SIG-M5 treated with dmso at 0.1 percent for 504 hours (cell line): ENCODE results near the gene DIP2C.
"Not testable (repeated sequence)": the region's sequence is repeated elsewhere in the genome, so short reads cannot be mapped to it uniquely, and the experiment has no call there.

Experiments used
- DNase-seq: peaks from one replicate; lab custom pipeline; 2025; ENCODE audit not compliant: unreplicated experiment; lab: John Stamatoyannopoulos, UW

DIP2C gene

DNA sequence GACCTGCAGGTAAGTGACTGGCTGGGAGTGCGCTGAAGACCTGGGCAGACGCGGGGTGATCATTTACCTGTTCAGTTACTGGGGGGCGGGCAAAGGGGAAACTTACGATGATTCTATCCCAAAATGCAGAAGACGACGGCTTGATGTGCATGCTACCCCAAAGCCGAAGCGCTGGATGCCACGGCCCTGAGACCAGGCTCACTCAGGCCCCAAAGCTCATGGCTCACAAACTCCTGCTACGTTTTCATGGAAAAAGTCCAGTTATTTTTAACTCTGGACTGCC is 200.6 kb downstream of the DIP2C start:
- DNase-seq, result no peak

DNA sequence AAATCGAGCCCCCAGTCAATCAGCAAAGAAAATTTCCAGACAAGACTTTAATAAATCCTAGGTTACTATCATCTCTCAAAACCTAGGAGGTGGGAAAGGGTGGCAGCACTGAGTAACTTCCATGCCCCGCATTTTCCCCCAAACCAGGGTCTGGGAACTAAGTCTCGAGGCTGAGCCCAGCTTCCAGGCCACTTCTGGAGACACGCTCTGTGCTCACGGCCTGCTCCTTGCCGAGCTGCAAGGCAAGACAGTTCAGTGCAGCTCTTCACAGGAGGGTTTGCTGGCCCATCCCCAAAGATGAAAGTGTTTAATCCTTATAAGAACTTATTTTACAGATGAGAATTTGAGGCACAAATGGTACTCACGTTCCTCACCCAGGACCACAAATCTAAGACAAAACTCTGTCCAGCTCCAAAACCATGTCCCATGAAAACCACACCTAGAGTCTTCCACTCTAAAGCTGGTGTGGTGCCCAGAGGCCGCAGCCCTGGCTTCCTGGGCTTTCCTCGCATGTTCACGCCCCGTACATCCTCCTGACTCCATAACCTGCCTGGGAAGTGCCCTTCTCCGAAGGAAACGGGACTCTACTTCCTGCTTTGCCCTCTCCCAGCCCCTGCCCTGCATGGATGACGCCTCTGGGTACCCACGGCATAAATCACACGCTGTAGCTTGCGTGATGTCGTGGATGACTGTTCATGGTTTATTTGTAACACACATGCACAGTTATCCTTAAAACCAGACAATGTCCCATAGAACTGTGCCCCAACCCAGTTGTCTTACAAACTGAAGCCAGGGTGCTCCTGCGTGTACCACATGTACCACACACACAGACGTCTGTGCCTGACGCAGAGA is 201.2 kb downstream of the DIP2C start:
- DNase-seq, result no peak

DNA sequence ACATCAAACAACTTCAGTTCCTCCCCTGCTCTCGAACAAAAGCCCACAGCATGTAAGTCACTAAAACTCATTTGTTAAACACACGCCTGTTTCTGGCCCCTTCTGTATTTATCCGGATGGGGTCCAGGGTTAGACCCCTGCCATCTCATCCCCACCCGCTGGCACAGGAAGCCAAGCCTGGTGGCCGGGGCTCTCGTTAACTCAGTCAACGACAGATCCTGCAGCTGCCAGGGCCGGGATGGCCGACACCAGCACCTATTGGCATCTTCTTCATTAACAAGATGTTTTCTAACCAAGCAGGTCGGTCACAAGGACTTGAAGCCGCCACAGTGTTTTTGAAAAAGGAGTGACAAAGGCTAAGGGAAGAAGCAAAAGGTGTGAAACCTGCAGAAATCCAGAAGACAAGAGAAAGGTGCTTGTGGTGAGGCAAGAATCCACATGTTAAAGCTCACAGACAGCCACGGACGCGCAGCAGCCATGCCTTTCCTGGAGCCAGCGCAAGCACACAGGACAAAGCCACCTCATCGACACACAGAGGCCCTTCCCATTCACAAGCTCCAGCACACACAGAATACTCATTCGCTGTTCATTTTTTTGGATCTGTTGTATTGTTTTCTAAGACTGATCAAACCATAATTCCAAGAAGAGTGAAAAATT is 202.7 kb downstream of the DIP2C start:
- no peak for DNase-seq

DNA sequence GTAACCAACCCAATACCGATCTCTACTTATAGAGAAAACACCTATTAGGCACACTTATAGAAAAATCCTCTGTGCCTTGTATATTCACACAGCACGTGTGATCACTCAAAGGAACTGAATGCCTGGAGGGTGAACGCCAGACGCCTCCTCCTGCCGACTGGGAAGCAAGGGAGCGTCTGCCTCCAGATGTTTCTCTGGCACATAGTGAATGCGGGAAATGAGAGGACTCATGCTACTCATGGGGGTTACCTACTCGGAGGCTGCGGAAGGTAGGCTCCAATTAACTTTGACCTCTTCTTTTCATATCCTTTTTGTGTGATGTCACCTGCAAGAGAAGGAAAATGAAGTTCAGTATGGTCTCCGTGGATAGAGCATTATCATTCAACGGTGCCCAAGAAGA is 203.3 kb downstream of the DIP2C start:
- no peak for DNase-seq

DNA sequence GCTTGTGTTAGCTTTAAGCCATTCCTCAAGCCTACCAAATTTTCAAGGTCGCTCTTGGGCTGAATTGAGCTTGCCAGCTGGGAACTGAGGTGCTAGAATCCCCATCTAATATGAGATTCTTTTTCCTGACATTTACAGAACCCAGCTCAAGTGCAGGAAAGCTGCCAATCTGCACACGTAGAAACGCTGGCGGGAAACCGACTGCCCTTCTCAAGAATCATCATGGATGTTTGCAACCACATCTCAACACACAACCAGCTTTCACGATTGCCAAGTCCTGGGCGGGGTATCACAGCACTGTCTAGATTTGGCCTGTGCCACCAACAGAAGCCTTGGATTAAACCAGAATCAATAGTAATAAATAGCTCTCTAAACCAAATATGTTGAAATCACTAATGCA is 203.7 kb downstream of the DIP2C start:
- DNase-seq, result no peak

DNA sequence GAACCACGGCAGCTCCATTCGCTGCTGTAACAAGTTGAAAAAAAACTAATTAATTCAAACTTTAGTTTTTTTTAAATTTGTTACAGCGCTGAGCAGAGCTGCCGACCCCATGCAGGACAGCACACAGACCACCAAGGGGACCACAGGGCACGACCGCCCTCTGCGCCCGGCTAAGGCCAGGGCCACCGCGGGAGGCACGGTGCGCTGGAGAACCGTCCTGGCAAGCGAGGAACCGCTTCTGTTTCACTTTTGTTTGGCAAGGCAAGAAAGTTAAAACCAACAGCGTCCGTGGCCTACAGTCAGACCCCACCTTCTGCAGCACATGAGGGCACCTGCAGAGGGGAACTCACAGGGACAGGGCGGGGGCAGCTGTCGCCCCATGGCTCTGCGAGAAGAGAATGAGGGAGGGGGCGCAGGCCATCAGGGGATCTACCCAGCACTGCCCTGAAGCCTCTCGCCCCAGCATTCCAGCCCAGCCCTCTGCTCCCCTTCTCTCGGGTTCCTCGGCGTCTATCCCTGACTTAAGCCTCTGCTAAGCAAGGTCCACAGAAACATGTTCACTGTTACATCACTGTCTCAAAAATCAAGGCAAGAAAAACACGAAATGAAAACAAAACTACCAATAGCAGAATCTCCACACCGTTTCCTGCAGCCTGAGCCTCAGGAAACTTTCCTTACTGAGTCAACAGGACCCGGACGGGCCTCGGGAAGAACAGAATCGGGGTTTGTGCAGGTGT is 204.4 kb downstream of the DIP2C start:
- DNase-seq, result no peak

DNA sequence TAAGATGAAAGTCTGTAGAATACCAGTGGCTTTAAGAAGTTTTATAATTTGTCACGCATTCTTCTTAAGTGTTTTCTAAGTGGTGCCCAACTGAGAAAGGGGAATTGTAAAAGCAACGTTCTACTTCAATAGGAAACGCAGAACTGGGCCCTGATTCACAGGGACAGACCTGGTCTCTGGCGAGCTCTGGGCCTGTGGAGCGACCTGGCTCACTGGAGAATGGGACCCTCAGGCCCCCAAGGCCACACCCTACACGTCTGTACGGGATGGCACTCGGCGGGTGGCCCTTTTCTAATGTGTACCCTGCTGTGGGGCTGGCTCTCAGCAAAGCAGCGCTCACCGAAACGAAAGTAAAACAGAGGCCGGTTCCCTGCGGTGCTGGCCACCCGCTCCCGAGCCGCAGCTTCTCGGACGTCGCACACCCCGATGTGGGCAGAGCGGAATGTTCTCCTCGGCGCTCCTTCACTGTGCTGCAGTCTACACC is 205.0 kb downstream of the DIP2C start:
- no peak for DNase-seq

DNA sequence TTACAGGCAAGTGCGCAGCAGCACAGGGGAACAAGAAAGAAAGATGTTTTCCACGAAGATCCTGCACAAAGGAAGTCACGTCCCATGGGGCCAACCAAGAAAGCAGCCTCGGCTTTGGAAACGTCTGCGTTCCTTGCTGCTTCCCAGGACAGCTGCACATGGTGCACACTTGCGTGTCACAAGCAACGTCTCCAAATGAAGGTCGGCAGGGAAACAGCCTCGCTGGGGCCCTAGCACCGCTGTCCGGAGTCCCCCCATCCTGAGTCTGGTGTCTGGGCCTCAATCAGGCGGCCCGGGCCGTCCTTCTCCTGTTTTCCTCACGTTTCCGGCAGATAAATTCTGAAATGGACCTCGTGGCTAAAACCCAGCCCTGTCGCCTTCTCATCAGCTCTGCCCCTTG is 206.2 kb downstream of the DIP2C start:
- no peak for DNase-seq

DNA sequence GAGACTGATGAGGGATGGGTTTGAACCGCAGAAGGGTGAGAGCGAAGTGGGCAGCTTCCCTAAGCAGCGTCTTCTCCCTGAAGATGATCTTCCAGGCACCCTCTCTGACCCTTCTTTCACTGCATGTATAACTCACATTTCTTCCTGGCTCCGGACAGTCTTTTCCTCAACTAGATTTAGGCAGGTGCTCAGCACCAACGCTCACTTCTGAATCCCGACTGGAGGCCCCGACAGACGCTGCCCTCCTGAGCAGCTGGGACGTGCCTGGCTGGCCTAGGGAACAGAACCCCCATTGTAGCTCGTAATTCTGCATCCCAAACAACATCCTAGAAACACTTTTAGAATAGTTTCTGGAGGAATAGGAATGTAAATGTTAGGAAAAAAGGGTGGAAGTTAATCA is 206.6 kb downstream of the DIP2C start:
- no peak for DNase-seq

DNA sequence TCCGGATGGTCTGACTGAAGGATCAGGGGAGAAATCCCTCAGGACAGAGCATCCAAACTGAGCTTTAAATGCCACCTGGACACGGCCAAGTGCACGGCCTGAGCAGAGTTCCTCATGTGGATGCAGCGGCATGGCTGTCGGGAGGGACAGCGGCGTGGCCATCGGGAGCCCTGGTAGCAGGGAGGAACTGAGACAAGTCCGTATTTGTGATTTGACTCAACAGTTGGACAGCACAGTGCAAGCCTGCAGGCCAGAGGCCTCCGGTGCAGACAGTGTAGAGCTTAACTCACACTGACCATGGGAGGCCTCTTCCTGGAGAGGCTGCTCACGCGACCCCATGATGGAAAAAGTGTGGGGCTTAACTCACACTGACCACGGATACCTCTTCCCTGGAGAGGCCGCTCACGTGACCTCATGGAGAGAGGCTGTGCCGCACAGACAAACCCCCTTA is 207.4 kb downstream of the DIP2C start:
- no peak for DNase-seq

DNA sequence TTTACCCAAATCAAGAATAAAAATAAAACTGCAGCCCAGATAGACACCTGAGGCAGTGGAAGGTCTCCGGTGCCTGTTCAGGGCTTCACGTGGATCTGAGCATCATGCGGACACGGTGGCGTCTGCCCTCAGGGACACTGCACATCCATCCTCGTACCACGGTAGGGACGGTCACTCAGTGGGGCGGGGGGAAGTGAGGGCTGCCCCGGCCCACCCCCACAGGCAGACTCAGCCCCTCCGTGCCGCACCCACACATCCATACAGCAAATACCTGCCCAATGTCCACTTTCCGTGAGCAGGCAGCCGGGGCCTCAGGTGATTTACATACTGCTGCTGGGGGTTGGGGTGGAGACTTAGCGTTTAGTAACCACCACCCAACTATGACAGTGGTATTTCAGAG is 207.8 kb downstream of the DIP2C start:
- no peak for DNase-seq

DNA sequence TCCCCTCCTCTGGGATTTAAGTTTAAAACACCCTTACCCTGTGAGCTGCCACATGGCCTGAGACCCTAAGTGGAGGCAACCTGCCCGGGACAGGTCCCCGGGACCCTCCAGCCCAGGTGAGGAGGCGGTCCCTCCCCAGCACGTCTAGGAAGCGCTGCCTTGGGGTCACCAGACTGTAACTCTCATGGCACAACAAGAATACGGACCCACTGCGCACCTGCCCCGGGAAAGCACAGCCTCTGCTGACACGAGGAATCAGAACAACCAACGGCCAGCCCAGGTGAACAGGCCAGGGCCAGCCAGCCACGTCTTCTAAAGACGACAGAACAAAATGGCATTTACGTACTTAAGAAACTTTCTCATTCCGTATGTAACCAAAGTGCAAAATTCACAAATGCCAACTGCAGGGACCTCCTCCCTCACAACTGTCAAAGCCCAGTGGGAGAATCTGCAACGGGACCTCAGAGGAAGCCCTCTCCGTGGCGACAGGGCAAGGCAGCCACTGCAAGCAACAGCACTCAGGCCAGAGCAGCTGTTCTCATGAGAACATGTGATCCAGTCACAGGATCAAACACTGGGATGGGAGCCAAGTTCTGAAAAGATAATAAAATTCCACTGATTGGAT is 208.4 kb downstream of the DIP2C start:
- DNase-seq, result no peak

DNA sequence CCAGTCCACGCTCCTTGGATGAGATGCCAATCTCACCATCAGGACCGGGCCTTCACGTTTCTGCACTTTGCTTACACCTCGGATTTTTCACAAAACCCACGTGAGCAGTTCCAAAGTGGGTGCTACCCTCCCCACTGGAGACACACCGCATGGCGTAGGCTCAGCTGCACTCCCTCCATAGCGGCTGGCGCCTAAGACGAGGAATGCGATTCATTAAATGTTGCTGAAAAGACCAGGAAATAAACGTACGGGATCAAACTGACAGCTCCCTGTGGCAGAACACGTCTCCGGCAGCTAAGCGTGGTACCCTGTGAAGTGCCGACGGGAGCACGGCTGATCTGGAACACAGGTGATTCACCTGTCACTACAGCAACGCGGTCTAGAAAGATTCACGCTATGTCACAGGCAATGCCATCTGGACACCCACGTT is 209.0 kb downstream of the DIP2C start:
- DNase-seq, result no peak

DNA sequence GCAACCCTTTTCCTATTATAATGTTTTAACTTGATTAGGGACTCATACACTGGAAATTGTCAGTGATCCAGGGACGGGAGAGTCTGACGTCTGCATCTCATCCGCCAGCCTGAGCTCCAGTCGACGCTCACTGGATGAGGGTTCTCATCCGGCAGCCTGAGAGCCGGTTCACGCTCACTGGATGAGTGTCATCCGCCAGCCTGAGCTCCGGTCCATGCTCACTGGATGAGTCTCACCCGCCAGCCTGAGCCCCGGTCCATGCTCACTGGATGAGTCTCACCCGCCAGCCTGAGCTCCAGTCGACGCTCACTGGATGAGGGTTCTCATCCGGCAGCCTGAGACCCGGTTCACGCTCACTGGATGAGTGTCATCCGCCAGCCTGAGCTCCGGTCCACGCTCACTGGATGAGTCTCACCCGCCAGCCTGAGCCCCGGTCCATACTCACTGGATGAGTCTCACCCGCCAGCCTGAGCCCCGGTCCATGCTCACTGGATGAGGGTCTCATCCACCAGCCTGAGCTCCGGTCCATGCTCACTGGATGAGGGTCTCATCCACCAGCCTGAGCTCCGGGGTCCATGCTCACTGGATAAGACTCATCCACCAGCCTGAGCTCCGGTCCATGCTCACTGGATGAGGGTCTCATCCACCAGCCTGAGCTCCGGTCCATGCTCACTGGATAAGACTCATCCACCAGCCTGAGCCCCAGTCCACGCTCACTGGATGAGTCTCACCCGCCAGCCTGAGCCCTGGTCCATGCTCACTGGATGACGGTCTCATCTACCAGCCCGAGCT is 209.6 kb downstream of the DIP2C start:
- DNase-seq, result not testable (repeated sequence)

DNA sequence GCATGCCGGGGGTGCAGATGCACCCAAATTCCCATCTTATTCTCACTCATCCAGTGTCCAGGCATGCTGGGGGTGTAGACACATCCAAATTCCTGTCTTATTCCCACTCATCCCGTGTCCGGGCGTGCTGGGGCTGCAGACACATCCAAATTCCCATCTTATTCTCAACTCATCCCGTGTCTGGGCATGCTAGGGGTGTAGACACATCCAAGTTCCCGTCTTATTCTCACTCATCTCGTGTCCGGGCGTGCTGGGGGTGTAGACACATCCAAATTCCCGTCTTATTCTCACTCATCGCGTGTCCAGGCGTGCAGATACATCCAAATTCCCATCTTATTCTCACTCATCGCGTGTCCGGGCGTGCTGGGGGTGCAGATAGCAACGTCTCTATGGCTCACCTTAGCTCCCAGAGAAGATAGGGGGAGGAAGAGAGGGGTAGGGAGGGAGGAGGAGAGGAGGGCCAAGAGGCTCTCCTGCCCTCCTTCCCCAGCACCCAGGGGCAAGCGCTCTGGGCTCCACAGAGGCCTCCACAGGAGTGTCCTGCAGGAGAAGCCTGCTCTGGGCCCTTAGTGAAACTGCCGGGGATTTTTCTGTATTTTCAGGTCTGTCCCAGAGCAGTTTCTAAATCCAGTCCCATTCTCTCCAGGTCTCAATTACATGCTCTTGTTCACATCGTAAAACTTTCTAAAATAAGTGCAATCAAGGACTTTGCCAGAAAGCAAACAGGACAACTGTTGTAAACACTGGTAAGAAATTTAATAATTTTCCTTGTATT is 210.8 kb downstream of the DIP2C start:
- no peak for DNase-seq

DNA sequence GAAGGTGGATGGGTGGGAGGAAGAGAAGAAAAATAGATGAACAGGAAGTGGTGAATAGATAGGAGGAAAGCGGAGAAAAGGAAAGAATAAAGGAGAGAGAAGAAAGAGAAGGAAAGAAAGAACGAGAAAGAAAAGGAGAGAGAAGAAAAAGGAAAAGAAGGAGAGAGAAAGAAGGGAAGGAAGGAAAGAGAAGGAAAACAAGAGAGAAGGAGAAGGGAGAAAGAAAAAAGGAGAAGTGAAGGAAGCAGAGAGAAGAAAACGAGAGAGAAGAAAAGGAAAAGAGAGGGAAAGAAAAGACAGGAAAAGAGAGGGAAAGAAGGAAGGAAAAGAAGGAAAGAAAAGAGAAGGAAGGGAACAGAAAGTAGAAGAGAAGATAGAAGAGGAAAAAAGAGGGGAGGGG is 211.8 kb downstream of the DIP2C start:
- DNase-seq, result no peak

DNA sequence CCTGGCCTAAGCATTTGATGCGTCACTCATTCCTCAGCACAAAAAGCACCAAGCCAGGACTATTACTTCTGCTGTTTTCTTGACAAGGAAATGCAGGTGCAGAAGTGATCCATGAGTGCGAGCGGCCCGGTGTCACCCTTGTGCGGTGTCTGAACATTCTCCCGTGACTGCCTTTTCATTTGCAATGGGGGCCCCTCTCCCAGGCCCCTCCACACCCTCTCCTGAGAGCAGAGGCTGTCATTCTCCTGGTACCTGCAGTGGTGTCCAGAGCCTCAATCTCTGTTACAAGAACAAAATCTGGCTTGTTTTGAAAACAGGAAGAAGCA is 213.1 kb downstream of the DIP2C start:
- no peak for DNase-seq

DNA sequence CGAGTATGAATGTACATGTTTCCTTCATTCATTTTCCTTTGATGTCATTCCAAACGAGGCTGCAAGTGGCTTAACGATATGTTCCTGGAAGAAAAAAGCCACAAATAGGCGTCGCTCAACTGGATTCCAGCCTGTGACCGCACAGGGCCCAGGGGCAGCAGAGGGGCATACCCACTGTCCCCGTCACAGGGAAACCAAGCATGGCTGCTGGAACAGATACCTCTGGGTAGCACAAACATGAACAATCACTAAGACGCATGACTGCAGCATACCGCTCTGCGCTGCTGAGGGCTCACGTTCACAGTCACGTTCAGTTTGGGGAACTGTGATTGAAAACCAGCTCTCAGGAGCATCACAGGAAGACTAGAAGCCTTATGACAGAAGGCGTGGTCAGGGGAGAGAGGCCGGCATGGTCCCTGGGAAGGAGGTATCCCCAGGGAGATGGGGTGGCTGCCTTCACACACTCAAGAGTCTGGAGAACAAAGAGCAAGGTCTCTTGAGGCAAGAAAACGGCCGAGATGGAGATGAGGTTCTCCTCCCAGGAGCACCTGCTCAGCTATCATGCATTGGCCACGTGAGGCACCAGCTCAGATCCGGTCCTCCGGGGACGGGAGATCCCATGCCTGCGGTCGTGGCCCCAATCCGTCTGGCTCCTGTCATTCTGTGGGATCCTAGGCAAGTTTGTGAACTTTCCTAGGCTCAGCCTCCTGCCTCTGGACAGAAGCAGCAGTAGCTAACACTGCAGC is 213.6 kb downstream of the DIP2C start:
- DNase-seq, result no peak

DNA sequence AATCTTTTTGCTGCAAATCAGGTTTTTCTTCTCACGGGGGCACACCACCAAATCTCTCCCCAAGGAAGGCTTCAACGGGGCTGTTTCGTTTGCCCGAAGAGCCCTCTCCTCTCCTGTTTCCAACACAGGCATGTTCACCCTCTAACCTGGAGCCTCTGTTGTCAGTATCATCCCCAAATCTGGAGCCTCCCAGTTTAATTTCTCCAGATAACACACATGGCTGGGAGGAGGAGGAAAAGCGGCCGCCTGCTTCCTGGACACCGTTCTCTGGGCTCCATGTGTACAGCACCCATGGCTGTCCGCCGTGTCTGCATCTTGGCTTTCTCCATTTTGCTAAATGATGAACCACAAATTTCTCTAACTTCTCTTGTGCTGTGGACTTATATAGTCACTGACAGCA is 214.5 kb downstream of the DIP2C start:
- DNase-seq, result no peak
